ENCODE measurements around the gene SEC14L5. TPM values are rescaled to one million over a fixed set of nuclear protein-coding genes. Genes with fewer than 3 reads are reported as not detected.

Gene SEC14L5
- total and polyA plus RNA-seq, 10 of the 15 experiments (the other 5 are each of a cell fraction or from before 2014, with no cell fraction given), result 0.01 TPM; not detected in 9

GRCh38 chr16:5005916-5006315, 47.8 kb downstream of the SEC14L5 start:
- H3K9ac ChIP-seq (ENCODE audit: control insufficient read depth, insufficient read depth, low read length), result no peak overlapping the region
- CTCF ChIA-PET, result no interaction called here
- H3K4me2 ChIP-seq (ENCODE audit: control insufficient read depth, insufficient read depth), result no peak overlapping the region
- RAD21 ChIA-PET (ENCODE audit: unreplicated experiment), result no interaction called here
- H2AFZ ChIP-seq (ENCODE audit: control insufficient read depth, low read depth, low read length), result no peak overlapping the region
- SMC1A ChIA-PET (ENCODE audit: uncharacterized antibody, unreplicated experiment), result no interaction called here
- H3K4me1 ChIP-seq (ENCODE audit: control insufficient read depth, insufficient read depth, low read length), result no peaks in the 10 kb centered on the region
- ATAC-seq, result no peak
- BruUV-seq (replicated peaks), result no TSS peak
- no peaks in the 10 kb centered on the region for H3K36me3 ChIP-seq (ENCODE audit: control insufficient read depth in 2 of 2, insufficient read depth in 2 of 2, low read length in 1 of 2)
- H3K4me3 ChIP-seq, result no peak overlapping the region
- POLR2A ChIA-PET, result no interaction called here
- FAIRE-seq, result no peak
- H3K27me3 ChIP-seq (replicated peaks in 1 of 2; ENCODE audit: control insufficient read depth in 2 of 2, insufficient read depth in 2 of 2, low read length in 1 of 2), result no peaks in the 10 kb centered on the region
- H3K9me3 ChIP-seq (replicated peaks; ENCODE audit: control insufficient read depth, insufficient read depth, low read length), result no peaks in the 10 kb centered on the region
- DNase-seq (ENCODE audit: low read depth, low spot score), result no peak
- intact Hi-C loops (cut with micrococcal nuclease; ENCODE audit: unreplicated experiment) (no loop called here), in situ Hi-C loops (cut with MboI) (no loop called here)
- no peaks in the 10 kb centered on the region for H4K20me1 ChIP-seq (ENCODE audit: control insufficient read depth, insufficient read depth)
- WGBS (ENCODE audit: insufficient coverage, insufficient replicate concordance, low lambda C conversion rate, missing lambda C conversion rate), result 62% methylated on average over 4 of the region's 4 CpGs
- H3K27ac ChIP-seq (ENCODE audit: control insufficient read depth, insufficient read depth), result no peak overlapping the region
- H3K79me2 ChIP-seq (ENCODE audit: control insufficient read depth, insufficient read depth, low read length), result no peaks in the 10 kb centered on the region
- TF ChIP-seq YBX1 (IDR thresholded peaks at IDR 0.05), result no peak
- no peak for TF ChIP-seq SMC3 (IDR thresholded peaks at IDR 0.05; ENCODE audit: borderline replicate concordance, low read length)
- no peak for TF ChIP-seq ZBTB33 (IDR thresholded peaks at IDR 0.05)
- TF ChIP-seq SREBF2 (IDR thresholded peaks at IDR 0.05; ENCODE audit: low read length), result no peak
- TF ChIP-seq PBX3 (IDR thresholded peaks at IDR 0.05; ENCODE audit: insufficient replicate concordance, low read depth, low read length), result no peak
- TF ChIP-seq CBX5 (IDR thresholded peaks at IDR 0.05; ENCODE audit: low read depth), result no peak
- TF ChIP-seq SKIL (IDR thresholded peaks at IDR 0.05; ENCODE audit: low read depth, poor library complexity, severe bottlenecking), result no peak
- no peak for TF ChIP-seq SUZ12 (IDR thresholded peaks at IDR 0.05; ENCODE audit: unreplicated experiment)
- no peak for TF ChIP-seq PRDM15 (CRISPR knock-in tag; IDR thresholded peaks at IDR 0.05)
- TF ChIP-seq RELB (IDR thresholded peaks at IDR 0.05; ENCODE audit: low read depth), result no peak
- no peak for TF ChIP-seq FOXK2 (IDR thresholded peaks at IDR 0.05)

Measured in GM12878 (cell line).